Stimulated activated CD4-positive, alpha-beta T cell treated with anti-CD3 and anti-CD28 coated beads, Interleukin-15, amount 100 ng/mL, for 24 hours (primary cell): ENCODE measurements around the gene KDM4B.
"Not testable (repeated sequence)": the region's sequence is repeated elsewhere in the genome, so short reads cannot be mapped to it uniquely, and the experiment has no call there.

ENCODE experiments used
- DNase-seq: peaks from one replicate; pipeline ENCODE4 v3.0.0-alpha.2; 2020

The KDM4B gene

GRCh38 chr19:4968462-4969291, at the start of gene KDM4B:
Gene KDM4B, plus strand, starts transcription at chr19:4969113. Its CDS starts 63,778 bp downstream, at chr19:5032891.
- peak; percentile 99 for DNase-seq

GRCh38 chr19:4922530-4923275, 46.2 kb upstream of the KDM4B start:
- no peak for DNase-seq

- DNase-seq = no peak
Observed at GRCh38 chr19:4923276-4923747, 45.6 kb upstream of the KDM4B start.

GRCh38 chr19:4929186-4929585, 39.7 kb upstream of the KDM4B start:
- no peak for DNase-seq

- peak; percentile 38 for DNase-seq
Observed at GRCh38 chr19:4930664-4931063, 38.2 kb upstream of the KDM4B start.

GRCh38 chr19:4932711-4933110, 36.2 kb upstream of the KDM4B start:
- DNase-seq = no peak

- DNase-seq = no peak
Observed at GRCh38 chr19:4933528-4933927, 35.4 kb upstream of the KDM4B start.

- DNase-seq = no peak
Observed at GRCh38 chr19:4935444-4935843, 33.5 kb upstream of the KDM4B start.

GRCh38 chr19:4937060-4937459, 31.9 kb upstream of the KDM4B start:
- no peak for DNase-seq

GRCh38 chr19:4938461-4938860, 30.5 kb upstream of the KDM4B start:
- DNase-seq = not testable (repeated sequence)

GRCh38 chr19:4939466-4939865, 29.4 kb upstream of the KDM4B start:
- no peak for DNase-seq

GRCh38 chr19:4941638-4942169, 27.2 kb upstream of the KDM4B start:
- not testable (repeated sequence) for DNase-seq

- DNase-seq = not testable (repeated sequence)
Observed at GRCh38 chr19:4950650-4951049, 18.3 kb upstream of the KDM4B start.

- DNase-seq = no peak
Observed at GRCh38 chr19:4951656-4952055, 17.3 kb upstream of the KDM4B start.

- no peak for DNase-seq
Observed at GRCh38 chr19:4952945-4953344, 16.0 kb upstream of the KDM4B start.

GRCh38 chr19:4954320-4955149, 14.4 kb upstream of the KDM4B start:
- not testable (repeated sequence) for DNase-seq

GRCh38 chr19:4955274-4955673, 13.6 kb upstream of the KDM4B start:
- no peak for DNase-seq

GRCh38 chr19:4957981-4958380, 10.9 kb upstream of the KDM4B start:
- DNase-seq = no peak

- DNase-seq = no peak
Observed at GRCh38 chr19:4962085-4962619, 6.8 kb upstream of the KDM4B start.

- DNase-seq = no peak
Observed at GRCh38 chr19:4965061-4965460, 3.9 kb upstream of the KDM4B start.

GRCh38 chr19:4966591-4966990, 2.3 kb upstream of the KDM4B start:
- DNase-seq = no peak

GRCh38 chr19:4967738-4968461, 1.0 kb upstream of the KDM4B start:
- DNase-seq = no peak
